GM12801 (cell line): ENCODE results near the gene GALNT12.

ENCODE experiments used
- CTCF ChIP-seq: IDR thresholded peaks from one replicate; pipeline ENCODE4 v1.5.1; 2011; ENCODE audit warnings: control low read depth; ENCODE audit not compliant: insufficient read length; ENCODE audit errors: extremely low read depth

The GALNT12 gene

GRCh38 chr9:98830554-98830953, 23.1 kb downstream of the GALNT12 start:
- TF ChIP-seq CTCF: no peak

GRCh38 chr9:98831696-98832095, 24.2 kb downstream of the GALNT12 start:
- TF ChIP-seq CTCF: no peak

GRCh38 chr9:98832768-98833089, 25.3 kb downstream of the GALNT12 start:
- no peak for TF ChIP-seq CTCF

- no peak for TF ChIP-seq CTCF
These were observed 25.9 kb downstream of the GALNT12 start for GRCh38 chr9:98833090-98833956.

GRCh38 chr9:98834386-98834785, 26.9 kb downstream of the GALNT12 start:
- no peak for TF ChIP-seq CTCF

- TF ChIP-seq CTCF: no peak
These were observed 28.7 kb downstream of the GALNT12 start for GRCh38 chr9:98836206-98836605.

- no peak for TF ChIP-seq CTCF
These were observed 30.0 kb downstream of the GALNT12 start for GRCh38 chr9:98837516-98837915.
